HL-60/S4 treated with phorbol 12-myristate 13-acetate at 8.2 ng/mL for 4 days and 3 days (cell line): ENCODE data around the gene PNPLA3.
"Not testable (repeated sequence)": the region's sequence is repeated elsewhere in the genome, so short reads cannot be mapped to it uniquely, and the experiment has no call there.

Experiments used
- in situ Hi-C: fragments of 300-500 bp; cut with MboI; formaldehyde crosslinking; loops from 2 replicates; pipeline ENCODE4 v1.15.0; 2022; ENCODE audit warnings: low sequenced_read_pairs

PNPLA3 gene

GRCh38 chr22:43889860-43890253, 33.7 kb upstream of the PNPLA3 start:
- in situ Hi-C loops, result no loop called here

GRCh38 chr22:43890901-43891331, 32.7 kb upstream of the PNPLA3 start:
- in situ Hi-C loops, result no loop called here

GRCh38 chr22:43891360-43892182, 32.0 kb upstream of the PNPLA3 start, which contains the start of gene PNPLA5:
Gene PNPLA5 (minus strand): TSS chr22:43892013. CDS start chr22:43891880, 133 bp downstream.
- in situ Hi-C loops, result no loop called here

- in situ Hi-C loops, result no loop called here
Measured at GRCh38 chr22:43892183-43892894, 31.3 kb upstream of the PNPLA3 start.

GRCh38 chr22:43893266-43893665, 30.3 kb upstream of the PNPLA3 start:
- in situ Hi-C loops, result no loop called here

GRCh38 chr22:43894122-43894521, 29.5 kb upstream of the PNPLA3 start:
- in situ Hi-C loops, result no loop called here

GRCh38 chr22:43895986-43896645, 27.5 kb upstream of the PNPLA3 start:
- in situ Hi-C loops, result no loop called here

- in situ Hi-C loops, result no loop called here
Measured at GRCh38 chr22:43897751-43898261, 25.8 kb upstream of the PNPLA3 start.

GRCh38 chr22:43900206-43900605, 23.4 kb upstream of the PNPLA3 start:
- in situ Hi-C loops, result no loop called here

GRCh38 chr22:43901976-43902643, 21.5 kb upstream of the PNPLA3 start:
- in situ Hi-C loops, result no loop called here

GRCh38 chr22:43903033-43903432, 20.6 kb upstream of the PNPLA3 start:
- in situ Hi-C loops, result not testable (repeated sequence)

- in situ Hi-C loops, result not testable (repeated sequence)
Measured at GRCh38 chr22:43904412-43904811, 19.2 kb upstream of the PNPLA3 start.

- in situ Hi-C loops, result no loop called here
Measured at GRCh38 chr22:43905681-43906080, 17.9 kb upstream of the PNPLA3 start.

GRCh38 chr22:43909708-43910107, 13.9 kb upstream of the PNPLA3 start:
- in situ Hi-C loops, result no loop called here

GRCh38 chr22:43910178-43910695, 13.4 kb upstream of the PNPLA3 start:
- in situ Hi-C loops, result no loop called here

GRCh38 chr22:43911351-43911750, 12.3 kb upstream of the PNPLA3 start:
- in situ Hi-C loops, result no loop called here

GRCh38 chr22:43917521-43917920, 6.1 kb upstream of the PNPLA3 start:
- in situ Hi-C loops, result no loop called here

GRCh38 chr22:43919106-43919973, 4.3 kb upstream of the PNPLA3 start:
- in situ Hi-C loops, result no loop called here

GRCh38 chr22:43921370-43921769, 2.2 kb upstream of the PNPLA3 start:
- in situ Hi-C loops, result no loop called here

- in situ Hi-C loops, result no loop called here
Measured at GRCh38 chr22:43922123-43922522, 1.5 kb upstream of the PNPLA3 start.
